A375 (cell line): ENCODE data around the gene TRAPPC4. TPM values are rescaled to one million over a fixed set of nuclear protein-coding genes. Genes with fewer than 3 reads are reported as not detected.

Source experiments
- small RNA-seq: library from RNA; depleted of rRNA; stranded (forward); fragments of <200 nt; gene quantifications from one replicate; pipeline ENCODE3, GENCODE V24; 2014
- total RNA-seq: library from RNA; depleted of rRNA; stranded (reverse); fragments of >200 nt; shearing (Covaris generic); gene quantifications from 2 replicates; pipeline ENCODE4 v1.2.3, GENCODE V29; 2014; rRNA removed

Gene TRAPPC4
- total RNA-seq = 116 and 119 TPM in 2 replicates

GRCh38 chr11:119018074-119018938, at the start of gene TRAPPC4, which contains the start of gene RPS25:
TRAPPC4 (plus strand) TSS chr11:119018766; CDS start chr11:119018796, 30 bp downstream.
RPS25 (minus strand) TSS chr11:119018343; CDS start chr11:119018284, 59 bp downstream.

GRCh38 chr11:118971646-118972045, 46.9 kb upstream of the TRAPPC4 start, which contains the start of gene FOXR1:
FOXR1 (plus strand) TSS chr11:118971761; CDS start chr11:118971932, 171 bp downstream.

GRCh38 chr11:118997627-118998387, 20.8 kb upstream of the TRAPPC4 start, which contains the start of gene CENATAC:
CENATAC (plus strand) TSS chr11:118998138; CDS start chr11:118998198, 60 bp downstream.

GRCh38 chr11:119030329-119031047, 11.9 kb downstream of the TRAPPC4 start, which contains the start of gene SLC37A4:
SLC37A4 (minus strand) TSS chr11:119030877.

GRCh38 chr11:119057000-119057769, 38.6 kb downstream of the TRAPPC4 start, which contains the start of gene HYOU1:
HYOU1 (minus strand) TSS chr11:119057205; CDS start chr11:119056160, 1,045 bp downstream.

GRCh38 chr11:119067371-119068222, 49.0 kb downstream of the TRAPPC4 start, which contains the start of gene VPS11:
VPS11 (plus strand) TSS chr11:119067818; CDS start chr11:119067824, 6 bp downstream.

Small RNAs within 50 kb of the gene (small RNA-seq; reads per million reads assigned to genes)
- gene AP003392.2 (not detected), gene RF00017 (not detected), gene RF00019 (not detected)

Other genes with a start within 250 kb of the TRAPPC4 start
- gene DDX6, start 227.6 kb upstream of the TRAPPC4 start, total RNA-seq = 61.6 and 63.4 TPM in 2 replicates
- gene CXCR5, start 134.9 kb upstream of the TRAPPC4 start, total RNA-seq = not detected in 2 replicates
- 20.1 and 20.4 TPM in 2 replicates for gene BCL9L, start 92.8 kb upstream of the TRAPPC4 start, total RNA-seq
- not detected in 2 replicates for gene UPK2, start 62.5 kb upstream of the TRAPPC4 start, total RNA-seq
- not detected in 2 replicates for gene FOXR1, start 47.0 kb upstream of the TRAPPC4 start, total RNA-seq
- gene CENATAC, start 20.6 kb upstream of the TRAPPC4 start, total RNA-seq = 43.6 and 48.3 TPM in 2 replicates
- 1,513 and 1,807 TPM in 2 replicates for gene RPS25, start 423 bp upstream of the TRAPPC4 start, total RNA-seq
- gene SLC37A4, start 12.1 kb downstream of the TRAPPC4 start, total RNA-seq = 23.9 and 33.9 TPM in 2 replicates
- gene HYOU1, start 38.4 kb downstream of the TRAPPC4 start, total RNA-seq = 183 and 189 TPM in 2 replicates
- 35.2 and 39.1 TPM in 2 replicates for gene VPS11, start 49.1 kb downstream of the TRAPPC4 start, total RNA-seq
- gene HMBS, start 66.1 kb downstream of the TRAPPC4 start, total RNA-seq = 9.5 and 13.5 TPM in 2 replicates
- gene DPAGT1, start 83.1 kb downstream of the TRAPPC4 start, total RNA-seq = 25.1 and 54.7 TPM in 2 replicates
- 17.9 and 18.2 TPM in 2 replicates for gene C2CD2L, start 88.6 kb downstream of the TRAPPC4 start, total RNA-seq
- 10.7 and 13.2 TPM in 2 replicates for gene HINFP, start 102.8 kb downstream of the TRAPPC4 start, total RNA-seq
- 0.08 and 0.23 TPM in 2 replicates for gene ABCG4, start 130.3 kb downstream of the TRAPPC4 start, total RNA-seq
- 19.2 and 24.3 TPM in 2 replicates for gene NLRX1, start 150.0 kb downstream of the TRAPPC4 start, total RNA-seq
- gene NHERF4, start 166.7 kb downstream of the TRAPPC4 start, total RNA-seq = 0.11 TPM in 1 of 2 replicates, not detected in the other
- gene CBL, start 187.6 kb downstream of the TRAPPC4 start, total RNA-seq = 9.6 and 10.9 TPM in 2 replicates